CD4-positive, CD25-positive, alpha-beta regulatory T cell (primary cell): ENCODE data around the gene F2RL1. TPM values are rescaled to one million over a fixed set of nuclear protein-coding genes. Genes with fewer than 3 reads are reported as not detected.
"Not testable (repeated sequence)": the region's sequence is repeated elsewhere in the genome, so short reads cannot be mapped to it uniquely, and the experiment has no call there.

ENCODE experiments used
- ATAC-seq, 2 donors: fragments of 150-1000 bp; cut with Tn5 transposase; one replicate each; pipeline ENCODE4 v1.10.0; 2021; ENCODE audit warnings: low read depth in 2 of 2, moderate number of reproducible peaks in 2 of 2, moderate library complexity in 1 of 2
- DNase-seq, 3 donors: peaks; one replicate each; pipeline versions ENCODE4 v3.0.0 to v3.0.0-alpha.2; 2012 to 2022; ENCODE audit warnings: mixed read lengths in 1 of 3
- H3K27ac ChIP-seq: one replicate; pipeline ENCODE4 v1.7.0; 2013; ENCODE audit warnings: mild to moderate bottlenecking, low read length; ENCODE audit not compliant: insufficient read depth, poor library complexity, severe bottlenecking
- H3K27me3 ChIP-seq: one replicate; pipeline ENCODE4 v1.7.0; 2013; ENCODE audit warnings: low read length; ENCODE audit not compliant: control insufficient read depth, insufficient read depth
- H3K36me3 ChIP-seq: one replicate; pipeline ENCODE4 v1.7.0; 2013; ENCODE audit warnings: mild to moderate bottlenecking, low read length, moderate library complexity; ENCODE audit not compliant: control insufficient read depth, insufficient read depth
- H3K4me1 ChIP-seq: 2 replicates; pipeline ENCODE4 v1.7.0; 2013; ENCODE audit warnings: mild to moderate bottlenecking, low read length; ENCODE audit not compliant: insufficient read depth, control insufficient read depth, poor library complexity, severe bottlenecking
- H3K4me3 ChIP-seq: one replicate; pipeline ENCODE4 v1.7.0; 2013; ENCODE audit warnings: low read depth, mild to moderate bottlenecking, low read length, moderate library complexity
- H3K9me3 ChIP-seq, 2 experiments: 1 replicate in 1 of 2; 2 replicates in 1 of 2; pipeline ENCODE4 v1.7.0; 2013; ENCODE audit warnings: low read length in 2 of 2, mild to moderate bottlenecking in 1 of 2, moderate library complexity in 1 of 2; ENCODE audit not compliant: control insufficient read depth in 2 of 2
- H3K27ac Mint-ChIP-seq, 3 donors: one replicate each; pipeline ENCODE4 v1.8.0; 2020 to 2022; ENCODE audit warnings: mild to moderate bottlenecking in 3 of 3, mixed read lengths in 3 of 3, moderate library complexity in 2 of 3
- H3K27me3 Mint-ChIP-seq: one replicate; pipeline ENCODE4 v1.8.0; 2022; ENCODE audit warnings: mild to moderate bottlenecking, mixed read lengths
- H3K36me3 Mint-ChIP-seq: one replicate; pipeline ENCODE4 v1.8.0; 2020; ENCODE audit warnings: mixed read lengths
- H3K4me1 Mint-ChIP-seq, 4 donors: one replicate each; pipeline ENCODE4 v1.8.0; 2020 to 2022; ENCODE audit warnings: mixed read lengths in 4 of 4, mild to moderate bottlenecking in 1 of 4
- H3K4me3 Mint-ChIP-seq, 4 donors: one replicate each; pipeline ENCODE4 v1.8.0; 2020 to 2022; ENCODE audit warnings: mild to moderate bottlenecking in 4 of 4, mixed read lengths in 4 of 4, moderate library complexity in 3 of 4
- H3K9me3 Mint-ChIP-seq, 7 donors: one replicate each; pipeline ENCODE4 v1.8.0; 2020 to 2022; ENCODE audit warnings: mixed read lengths in 7 of 7, mild to moderate bottlenecking in 3 of 7, moderate library complexity in 2 of 7
- polyA plus RNA-seq, 4 donors: library from polyadenylated mRNA; unstranded; fragments of 300-500 nt; fragmentation: Illumina TruSeq; gene quantifications; one replicate each; pipeline ENCODE4 v1.2.3, GENCODE V29; 2021
- total RNA-seq: library from RNA; stranded (reverse); gene quantifications from one replicate; pipeline ENCODE4 v1.2.3, GENCODE V29; 2022

The F2RL1 gene
- total and polyA plus RNA-seq, 5 donors from 2014 or later = 1.6 to 9.9 (median 5.7) TPM

- Histone ChIP-seq H3K4me1 (no peaks in the 10 kb centered on the region), H3K27ac (no peak overlapping the region), H3K4me3 (no peak overlapping the region), H3K9me3 (no peaks in the 10 kb centered on the region), H3K36me3 (no peaks in the 10 kb centered on the region), H3K27me3 (no peaks in the 10 kb centered on the region)
- ATAC-seq (no peak), DNase-seq (no peak)
- Mint-ChIP-seq H3K36me3 (no peaks in the 10 kb centered on the region), H3K4me3 (no peak overlapping the region), H3K27ac (no peak overlapping the region), H3K4me1 (peaks cover 0 to 2% (median 0%) of the 10 kb centered on the region in 4 donors), H3K27me3 (peaks cover 14% of the 10 kb centered on the region), H3K9me3 (peaks cover 0 to 2% (median 0%) of the 10 kb centered on the region in 7 donors)
These were observed 36.4 kb upstream of the F2RL1 start for GRCh38 chr5:76782444-76782843.

- H3K27me3 Mint-ChIP-seq = peaks cover 14% of the 10 kb centered on the region
- no peak for DNase-seq
These were observed 31.6 kb upstream of the F2RL1 start for GRCh38 chr5:76787237-76787636.

DNA sequence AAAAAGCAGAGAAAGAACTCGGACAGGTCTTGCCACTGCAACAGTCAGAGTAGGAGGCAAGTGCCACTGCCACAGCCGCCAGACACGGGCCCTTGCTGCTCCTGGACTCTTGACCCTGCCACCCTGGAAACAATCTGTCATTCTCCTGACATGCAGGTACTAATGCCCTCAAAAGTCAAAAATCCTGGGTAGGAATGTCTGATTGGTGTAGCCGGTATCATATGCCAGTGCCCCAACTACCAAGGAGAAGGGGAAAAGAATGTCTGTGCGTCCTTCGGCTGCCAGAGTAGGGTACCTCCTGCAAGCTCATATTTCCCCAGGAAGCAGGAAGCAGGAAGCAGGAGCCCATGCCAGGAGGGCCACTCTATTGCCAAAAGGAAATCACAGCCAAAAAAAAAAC, 30.5 kb upstream of the F2RL1 start:
- H3K27ac Mint-ChIP-seq = no peak overlapping the region

More at GRCh38 chr5:76787237-76787636, 31.6 kb upstream of the F2RL1 start:
- H3K9me3 Mint-ChIP-seq = no peaks in the 10 kb centered on the region
- no peak overlapping the region for H3K27ac Mint-ChIP-seq
- H3K36me3 Mint-ChIP-seq = no peaks in the 10 kb centered on the region
- no peaks in the 10 kb centered on the region for H3K9me3 ChIP-seq
- H3K4me3 ChIP-seq = no peak overlapping the region
- no peak overlapping the region for H3K27ac ChIP-seq
- no peak overlapping the region for H3K4me3 Mint-ChIP-seq
- ATAC-seq = no peak
- H3K4me1 Mint-ChIP-seq = peaks cover 0 to 23% (median 18%) of the 10 kb centered on the region in 4 donors
- peaks cover 9% of the 10 kb centered on the region for H3K4me1 ChIP-seq
- no peaks in the 10 kb centered on the region for H3K36me3 ChIP-seq
- H3K27me3 ChIP-seq = no peaks in the 10 kb centered on the region

DNA sequence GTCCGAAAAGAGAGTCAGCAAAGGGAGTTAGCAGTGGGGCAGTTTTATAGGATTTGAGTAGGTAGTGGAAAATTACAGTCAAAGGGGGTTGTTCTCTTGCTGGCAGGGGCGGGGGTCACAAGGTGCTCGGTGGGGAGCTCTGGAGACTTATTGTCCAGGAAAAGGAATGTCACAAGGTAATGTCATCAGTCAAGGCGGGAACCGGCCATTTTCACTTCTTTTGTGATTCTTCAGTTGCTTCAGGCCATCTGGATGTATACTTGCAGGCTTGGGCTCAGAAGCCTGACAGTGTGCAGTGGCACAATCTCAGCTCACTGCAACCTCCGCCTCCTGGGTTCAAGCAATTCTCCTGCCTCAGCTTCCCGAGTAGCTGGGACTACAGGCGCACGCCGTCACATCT, 29.6 kb upstream of the F2RL1 start:
- ATAC-seq, H3K36me3 Mint-ChIP-seq, H3K27me3 Mint-ChIP-seq, H3K36me3 ChIP-seq, DNase-seq, H3K4me3 Mint-ChIP-seq, H3K27me3 ChIP-seq, H3K4me3 ChIP-seq, H3K27ac ChIP-seq, H3K4me1 ChIP-seq, H3K9me3 ChIP-seq, H3K9me3 Mint-ChIP-seq: not testable (repeated sequence)
- Mint-ChIP-seq H3K27ac (peak overlapping the region in 2 of 3 donors; percentile 55 to 63), H3K4me1 (peaks cover 0 to 23% (median 19%) of the 10 kb centered on the region in 4 donors)

More for the DNA sequence above, 30.5 kb upstream of the F2RL1 start:
- H3K27me3 Mint-ChIP-seq = peaks cover 14% of the 10 kb centered on the region
- H3K9me3 Mint-ChIP-seq = no peaks in the 10 kb centered on the region
- peaks cover 9% of the 10 kb centered on the region for H3K4me1 ChIP-seq
- DNase-seq (no peak), ATAC-seq (no peak)
- H3K27me3 ChIP-seq = no peaks in the 10 kb centered on the region
- H3K4me3 ChIP-seq = no peak overlapping the region
- peaks cover 0 to 23% (median 18%) of the 10 kb centered on the region in 4 donors for H3K4me1 Mint-ChIP-seq
- H3K4me3 Mint-ChIP-seq = no peak overlapping the region
- H3K36me3 Mint-ChIP-seq = no peaks in the 10 kb centered on the region
- H3K36me3 ChIP-seq = no peaks in the 10 kb centered on the region
- no peaks in the 10 kb centered on the region for H3K9me3 ChIP-seq
- H3K27ac ChIP-seq = no peak overlapping the region

GRCh38 chr5:76789991-76790581, 28.7 kb upstream of the F2RL1 start:
- no peak overlapping the region for H3K4me3 ChIP-seq
- Mint-ChIP-seq H3K4me3 (peak overlapping the region in 1 of 4 donors; percentile 29), H3K27ac (peak overlapping the region in 2 of 3 donors; percentile 82 to 85), H3K9me3 (no peaks in the 10 kb centered on the region), H3K27me3 (peaks cover 5% of the 10 kb centered on the region), H3K36me3 (no peaks in the 10 kb centered on the region), H3K4me1 (peaks cover 0 to 23% (median 19%) of the 10 kb centered on the region in 4 donors)
- H3K27me3 ChIP-seq = no peaks in the 10 kb centered on the region
- H3K4me1 ChIP-seq = peaks cover 9% of the 10 kb centered on the region
- DNase-seq (no peak), ATAC-seq (no peak)
- no peaks in the 10 kb centered on the region for H3K36me3 ChIP-seq
- H3K9me3 ChIP-seq = no peaks in the 10 kb centered on the region
- H3K27ac ChIP-seq = no peak overlapping the region

DNA sequence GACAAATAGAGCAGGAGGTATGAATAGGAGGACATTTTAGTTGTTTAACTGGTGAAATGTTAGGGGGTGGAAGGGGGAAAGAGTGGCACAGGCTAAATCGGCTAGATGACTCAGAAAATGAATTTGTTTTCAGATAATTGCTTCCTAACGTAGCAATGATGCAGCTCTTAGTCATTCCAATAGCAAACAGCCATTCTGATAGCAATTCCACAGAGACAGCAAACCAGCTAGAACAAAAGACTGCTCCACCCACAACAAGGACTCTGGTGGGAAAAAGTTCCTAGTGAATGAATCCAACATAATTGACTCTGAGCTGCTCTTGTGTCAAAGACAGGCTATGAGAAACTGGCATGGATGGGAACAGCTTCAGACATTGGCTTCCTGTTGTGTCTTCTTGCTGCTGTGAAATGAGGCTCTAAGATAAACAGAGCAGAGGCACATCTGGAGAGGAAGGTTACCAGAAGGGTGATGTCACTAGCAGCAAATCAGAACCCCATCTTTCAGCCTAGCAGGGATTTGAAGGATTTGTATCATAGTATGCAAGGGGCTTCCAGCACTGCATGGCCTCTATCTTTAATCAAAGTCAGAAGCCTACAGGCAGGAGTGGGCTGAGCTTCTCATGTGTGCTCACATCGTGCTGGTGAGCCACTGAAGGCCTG, 28.1 kb upstream of the F2RL1 start:
- Mint-ChIP-seq H3K9me3 (no peaks in the 10 kb centered on the region), H3K4me1 (peaks cover 0 to 23% (median 19%) of the 10 kb centered on the region in 4 donors), H3K36me3 (no peaks in the 10 kb centered on the region), H3K27ac (peak overlapping the region; percentile 82 to 85 (median 82)), H3K27me3 (peaks cover 2% of the 10 kb centered on the region), H3K4me3 (no peak overlapping the region)
- Histone ChIP-seq H3K9me3 (no peaks in the 10 kb centered on the region), H3K4me3 (no peak overlapping the region), H3K27ac (no peak overlapping the region), H3K27me3 (no peaks in the 10 kb centered on the region), H3K4me1 (peaks cover 9% of the 10 kb centered on the region), H3K36me3 (no peaks in the 10 kb centered on the region)
- peak in 2 of 3 donors; percentile 9 to 34 for DNase-seq
- ATAC-seq = peak; percentile 86 to 88

GRCh38 chr5:76791461-76791860, 27.4 kb upstream of the F2RL1 start:
- peaks cover 9% of the 10 kb centered on the region for H3K4me1 ChIP-seq
- no peaks in the 10 kb centered on the region for H3K27me3 ChIP-seq
- Mint-ChIP-seq H3K4me1 (peaks cover 0 to 23% (median 19%) of the 10 kb centered on the region in 4 donors), H3K27me3 (no peaks in the 10 kb centered on the region), H3K27ac (peak overlapping the region in 2 of 3 donors; percentile 12 to 85), H3K36me3 (no peaks in the 10 kb centered on the region), H3K9me3 (no peaks in the 10 kb centered on the region), H3K4me3 (no peak overlapping the region)
- no peaks in the 10 kb centered on the region for H3K9me3 ChIP-seq
- DNase-seq (no peak), ATAC-seq (no peak)
- no peak overlapping the region for H3K4me3 ChIP-seq
- H3K36me3 ChIP-seq = no peaks in the 10 kb centered on the region
- no peak overlapping the region for H3K27ac ChIP-seq

DNA sequence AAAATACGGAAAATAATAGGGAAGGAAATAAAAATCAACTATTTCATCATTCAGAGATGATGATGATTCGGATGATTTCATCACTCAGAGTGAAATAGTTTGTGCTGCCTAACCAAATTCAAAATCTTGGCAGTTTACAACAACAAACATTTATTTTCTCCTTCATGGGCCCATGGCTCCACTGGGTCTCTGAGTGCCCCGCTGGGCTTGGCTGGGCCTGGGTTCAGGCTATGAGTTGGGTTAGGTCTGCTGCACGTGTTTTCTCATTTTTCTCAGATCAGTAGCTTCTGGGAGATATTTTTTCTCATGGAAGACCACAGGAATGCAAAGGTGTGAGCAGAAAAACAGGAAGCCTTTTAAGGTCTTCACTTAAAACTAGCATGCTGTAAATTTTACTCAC, 24.0 kb upstream of the F2RL1 start:
- Mint-ChIP-seq H3K4me3 (no peak overlapping the region), H3K36me3 (no peaks in the 10 kb centered on the region), H3K9me3 (no peaks in the 10 kb centered on the region), H3K27me3 (peaks cover 3% of the 10 kb centered on the region), H3K27ac (no peak overlapping the region), H3K4me1 (peaks cover 0 to 19% (median 17%) of the 10 kb centered on the region in 4 donors)
- no peaks in the 10 kb centered on the region for H3K9me3 ChIP-seq
- no peak overlapping the region for H3K27ac ChIP-seq
- no peaks in the 10 kb centered on the region for H3K27me3 ChIP-seq
- peaks cover 9% of the 10 kb centered on the region for H3K4me1 ChIP-seq
- no peak for DNase-seq
- no peaks in the 10 kb centered on the region for H3K36me3 ChIP-seq
- H3K4me3 ChIP-seq = no peak overlapping the region
- ATAC-seq = no peak
